IPS DF 6.9 (cell line): ENCODE data around the gene PARD3.

ENCODE experiments used
- DNase-seq: peaks from one replicate; pipeline ENCODE4 v3.0.0-alpha.2; 2013; ENCODE audit warnings: low read depth, low spot score
- H3K27ac ChIP-seq: one replicate; pipeline ENCODE4 v1.5.1; 2013; ENCODE audit warnings: low read length, control low read depth
- H3K27me3 ChIP-seq: 2 replicates; pipeline ENCODE4 v1.6.1; 2013; ENCODE audit warnings: mild to moderate bottlenecking, low read length; ENCODE audit not compliant: control insufficient read depth, insufficient read depth
- H3K36me3 ChIP-seq: 2 replicates; pipeline ENCODE4 v1.6.1; 2013; ENCODE audit warnings: low read length; ENCODE audit not compliant: control insufficient read depth, insufficient read depth
- H3K4me1 ChIP-seq: 2 replicates; pipeline ENCODE4 v1.6.1; 2013; ENCODE audit warnings: low read length; ENCODE audit not compliant: control insufficient read depth, insufficient read depth
- H3K4me3 ChIP-seq: 2 replicates; pipeline ENCODE4 v1.5.1; 2013; ENCODE audit warnings: mild to moderate bottlenecking, low read length
- H3K9me3 ChIP-seq: 2 replicates; pipeline ENCODE4 v1.6.1; 2013; ENCODE audit warnings: low read length, inconsistent platforms; ENCODE audit not compliant: control insufficient read depth, insufficient read depth
- WGBS: extraction: QIAGEN DNeasy Blood & Tissue Kit; methylation state at CpG from one replicate; pipeline ENCODE4 v1.1.7; 2013; ENCODE audit warnings: mixed read lengths, missing lambda C conversion rate; ENCODE audit not compliant: insufficient read length, insufficient coverage; 5-methylcytosine and 5-hydroxymethylcytosine counted together

PARD3 gene

DNA sequence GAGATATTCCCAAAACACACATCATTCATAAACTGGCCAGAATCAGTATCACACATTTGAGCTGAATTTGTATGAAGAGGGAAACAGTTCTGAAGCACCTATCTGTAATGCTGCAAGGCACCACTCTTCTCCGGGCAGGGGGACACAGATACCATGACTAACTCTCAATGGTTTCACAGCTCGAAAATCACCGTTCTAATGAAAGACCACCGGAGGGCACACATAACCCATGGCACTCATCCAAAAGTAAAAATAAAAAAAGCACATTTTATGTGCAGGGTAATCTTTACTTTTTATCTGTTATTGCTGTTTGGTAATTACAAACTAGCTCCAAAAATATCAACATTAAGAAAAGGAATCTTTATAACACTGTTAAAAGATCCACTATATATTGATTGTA, 137.5 kb downstream of the PARD3 start:
- WGBS, result no CpG with 5 or more reads among the region's 4 CpGs
- H3K4me3 ChIP-seq, result no peak overlapping the region
- H3K9me3 ChIP-seq, result no peaks in the 10 kb centered on the region
- H3K4me1 ChIP-seq, result 0 out of 2 replicates have a peak, but pooled peaks cover 1% of the 10 kb centered on the region
- DNase-seq, result no peak
- H3K27me3 ChIP-seq, result no peaks in the 10 kb centered on the region
- no peaks in the 10 kb centered on the region for H3K36me3 ChIP-seq
- no peak overlapping the region for H3K27ac ChIP-seq

GRCh38 chr10:34677132-34677531, 138.0 kb downstream of the PARD3 start:
- Histone ChIP-seq H3K36me3 (no peaks in the 10 kb centered on the region), H3K27me3 (no peaks in the 10 kb centered on the region), H3K4me1 (0 out of 2 replicates have a peak, but pooled peaks cover 1% of the 10 kb centered on the region), H3K9me3 (no peaks in the 10 kb centered on the region), H3K4me3 (no peak overlapping the region), H3K27ac (no peak overlapping the region)
- no peak for DNase-seq

DNA sequence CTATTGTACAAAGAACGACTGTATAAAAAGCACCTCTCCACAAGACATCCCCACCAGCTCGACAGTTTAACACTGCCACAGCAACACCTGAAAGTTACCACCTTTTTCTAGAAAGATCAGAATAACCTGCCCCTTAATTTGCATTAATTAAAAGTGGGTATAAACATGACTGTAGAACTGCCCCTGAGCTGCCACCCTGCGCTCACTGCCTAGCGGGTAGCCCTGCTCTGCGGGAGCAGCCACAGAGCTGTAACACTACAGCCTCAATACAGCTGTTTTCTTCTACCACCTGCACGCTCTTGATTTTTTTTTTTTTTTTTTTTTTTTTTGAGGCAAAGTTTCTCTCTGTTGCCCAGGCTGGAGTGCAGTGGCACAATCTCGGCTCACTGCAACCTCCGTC, 140.9 kb downstream of the PARD3 start:
- no peaks in the 10 kb centered on the region for H3K36me3 ChIP-seq
- H3K27me3 ChIP-seq, result no peaks in the 10 kb centered on the region
- H3K27ac ChIP-seq, result no peak overlapping the region
- no peak for DNase-seq
- H3K4me1 ChIP-seq, result 0 out of 2 replicates have a peak, but pooled peaks cover 1% of the 10 kb centered on the region
- H3K9me3 ChIP-seq, result no peaks in the 10 kb centered on the region
- no CpG with 5 or more reads among the region's 8 CpGs for WGBS
- H3K4me3 ChIP-seq, result no peak overlapping the region

DNA sequence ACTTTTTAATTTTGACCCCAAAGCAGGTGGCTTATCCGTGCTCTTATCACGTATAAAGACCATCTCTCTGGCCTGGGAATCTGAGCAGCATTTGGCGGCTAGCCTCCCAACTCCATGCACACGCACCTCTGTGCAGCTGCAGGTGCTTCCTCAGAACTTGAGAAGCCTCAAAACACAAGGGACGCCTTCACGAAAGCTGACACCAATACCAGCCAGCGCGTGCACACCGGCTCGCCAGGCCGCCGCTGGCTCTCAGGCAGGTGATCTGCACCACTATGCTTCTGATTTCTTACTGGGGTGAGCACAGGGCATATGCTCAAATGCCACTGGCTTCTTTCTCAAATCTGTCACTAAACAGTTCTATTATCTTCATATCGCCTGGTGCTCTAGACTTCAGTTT, 145.0 kb downstream of the PARD3 start:
- no peaks in the 10 kb centered on the region for H3K36me3 ChIP-seq
- H3K27ac ChIP-seq, result no peak overlapping the region
- WGBS, result no CpG with 5 or more reads among the region's 13 CpGs
- peaks cover 2% of the 10 kb centered on the region; the same call in 1 of the 2 replicates for H3K4me1 ChIP-seq
- H3K4me3 ChIP-seq, result no peak overlapping the region
- H3K9me3 ChIP-seq, result no peaks in the 10 kb centered on the region
- DNase-seq, result no peak
- H3K27me3 ChIP-seq, result no peaks in the 10 kb centered on the region

DNA sequence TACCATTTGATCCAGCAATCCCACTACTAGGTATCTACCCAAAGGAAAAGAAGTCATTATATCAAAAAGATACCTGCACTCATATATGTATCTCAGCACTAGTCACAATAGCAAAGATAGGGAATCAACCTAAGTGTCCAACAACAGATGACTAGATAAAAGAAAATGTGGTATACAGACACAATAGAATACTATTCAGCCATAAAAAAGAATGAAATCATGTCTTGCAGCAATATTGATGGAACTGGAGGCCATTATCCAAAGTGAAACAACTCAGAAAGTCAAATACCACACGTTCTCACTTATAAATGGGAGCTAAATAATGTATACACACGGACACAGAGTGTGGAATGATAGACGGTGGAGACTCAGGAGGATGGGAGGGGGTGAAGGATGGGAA, 146.0 kb downstream of the PARD3 start:
- Histone ChIP-seq H3K36me3 (no peaks in the 10 kb centered on the region), H3K27me3 (no peaks in the 10 kb centered on the region), H3K9me3 (no peaks in the 10 kb centered on the region), H3K4me1 (peaks cover 2% of the 10 kb centered on the region; the same call in 1 of the 2 replicates), H3K27ac (no peak overlapping the region), H3K4me3 (no peak overlapping the region)
- no peak for DNase-seq
- no CpG with 5 or more reads among the region's 3 CpGs for WGBS

GRCh38 chr10:34667177-34667576, 147.9 kb downstream of the PARD3 start:
- H3K4me1 ChIP-seq, result peaks cover 2% of the 10 kb centered on the region; the same call in 1 of the 2 replicates
- H3K27ac ChIP-seq, result no peak overlapping the region
- WGBS, result no CpG with 5 or more reads among the region's 1 CpG

DNA sequence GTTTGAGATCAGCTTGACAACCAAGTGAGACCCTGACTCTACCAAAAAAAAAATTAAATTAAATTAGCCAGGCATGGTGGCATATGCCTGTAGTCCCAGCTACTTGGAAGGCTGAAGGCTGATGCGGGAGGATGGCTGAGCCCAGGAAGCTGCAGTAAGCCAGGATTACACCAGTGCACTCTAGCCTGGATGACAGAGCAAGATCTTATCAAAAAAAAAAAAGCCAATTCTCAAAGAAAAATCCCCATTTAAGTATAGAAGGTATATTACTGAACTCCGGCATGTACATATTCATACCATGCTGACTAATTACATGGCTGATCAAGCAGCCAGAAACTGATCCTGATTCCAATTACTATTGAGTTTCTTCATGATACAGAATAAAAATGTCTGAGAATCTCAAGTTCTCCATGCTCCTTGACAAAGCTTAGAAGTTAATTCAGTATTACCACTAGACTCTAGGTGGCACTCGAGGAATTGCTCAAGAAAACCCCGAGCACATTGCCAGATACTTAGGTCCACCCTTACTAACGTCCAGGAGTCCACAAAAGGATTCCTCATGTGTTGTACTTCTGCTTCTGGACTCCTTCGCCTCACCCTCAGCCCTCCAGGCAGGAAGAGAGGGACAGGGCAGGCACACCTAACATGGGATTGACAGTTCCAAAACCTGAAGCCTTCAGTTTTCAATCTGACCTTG, 148.9 kb downstream of the PARD3 start:
- DNase-seq, result no peak
- Histone ChIP-seq H3K27ac (no peak overlapping the region), H3K9me3 (no peaks in the 10 kb centered on the region), H3K27me3 (no peaks in the 10 kb centered on the region), H3K4me1 (peaks cover 2% of the 10 kb centered on the region; the same call in 1 of the 2 replicates), H3K36me3 (no peaks in the 10 kb centered on the region), H3K4me3 (no peak overlapping the region)
- WGBS, result no CpG with 5 or more reads among the region's 6 CpGs

More at GRCh38 chr10:34667177-34667576, 147.9 kb downstream of the PARD3 start:
- Histone ChIP-seq H3K27me3 (no peaks in the 10 kb centered on the region), H3K36me3 (no peaks in the 10 kb centered on the region), H3K9me3 (no peaks in the 10 kb centered on the region), H3K4me3 (no peak overlapping the region)
- DNase-seq, result no peak

GRCh38 chr10:34664706-34665105, 150.4 kb downstream of the PARD3 start:
- H3K4me3 ChIP-seq, result no peak overlapping the region
- no peaks in the 10 kb centered on the region for H3K36me3 ChIP-seq
- DNase-seq, result no peak
- peaks cover 2% of the 10 kb centered on the region; the same call in 1 of the 2 replicates for H3K4me1 ChIP-seq
- H3K27ac ChIP-seq, result no peak overlapping the region
- H3K9me3 ChIP-seq, result no peaks in the 10 kb centered on the region
- H3K27me3 ChIP-seq, result no peaks in the 10 kb centered on the region
- no CpG with 5 or more reads among the region's 1 CpG for WGBS

DNA sequence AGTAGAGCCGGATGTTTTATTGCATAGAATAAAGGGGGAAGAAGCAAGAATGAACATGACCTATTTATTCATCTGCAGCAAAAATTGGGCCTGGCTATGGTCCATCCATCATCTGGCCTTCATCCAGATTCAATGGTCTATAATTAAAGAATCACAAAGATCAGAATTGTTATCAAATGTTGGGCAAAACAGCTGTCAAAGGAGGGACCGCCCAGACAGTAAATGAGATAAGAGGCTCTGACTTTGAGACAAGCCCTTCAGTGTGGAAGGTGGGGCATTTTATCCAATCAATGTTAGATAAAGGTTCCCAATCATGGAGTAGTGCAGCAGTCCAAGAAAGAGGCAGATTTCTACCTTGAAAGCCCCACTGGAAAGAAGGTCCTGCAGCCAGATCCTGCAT, 153.5 kb downstream of the PARD3 start:
- DNase-seq, result no peak
- no CpG with 5 or more reads among the region's 2 CpGs for WGBS
- Histone ChIP-seq H3K4me1 (peaks cover 5% of the 10 kb centered on the region; the same call in 1 of the 2 replicates), H3K27me3 (no peaks in the 10 kb centered on the region), H3K36me3 (no peaks in the 10 kb centered on the region), H3K27ac (no peak overlapping the region), H3K9me3 (no peaks in the 10 kb centered on the region), H3K4me3 (no peak overlapping the region)

DNA sequence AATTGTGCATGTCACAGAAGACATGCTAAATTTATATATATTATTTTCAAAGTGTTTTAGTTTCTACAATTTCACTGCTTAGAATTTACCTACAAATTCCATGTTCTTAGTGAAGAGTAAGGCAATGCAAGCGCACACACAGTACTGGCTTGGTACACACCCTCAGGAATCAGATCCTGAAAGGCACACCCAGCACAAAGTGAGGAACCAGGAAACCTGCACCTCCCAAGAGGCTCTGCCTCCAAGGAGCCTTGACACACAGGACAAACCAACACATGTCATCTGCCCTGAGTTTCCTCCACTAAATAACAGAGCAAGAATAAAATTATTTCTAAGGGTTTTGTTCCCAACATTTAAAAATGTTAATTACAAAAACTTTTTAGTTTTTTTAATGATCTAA, 156.2 kb downstream of the PARD3 start:
- Histone ChIP-seq H3K4me3 (no peak overlapping the region), H3K27me3 (no peaks in the 10 kb centered on the region), H3K36me3 (no peaks in the 10 kb centered on the region), H3K9me3 (no peaks in the 10 kb centered on the region), H3K27ac (no peak overlapping the region), H3K4me1 (0 out of 2 replicates have a peak, but pooled peaks cover 3% of the 10 kb centered on the region)
- no peak for DNase-seq
- WGBS, result no CpG with 5 or more reads among the region's 1 CpG

- Histone ChIP-seq H3K27me3 (no peaks in the 10 kb centered on the region), H3K27ac (no peak overlapping the region), H3K4me1 (peaks cover 6% of the 10 kb centered on the region; the same call in 1 of the 2 replicates), H3K4me3 (no peak overlapping the region), H3K36me3 (no peaks in the 10 kb centered on the region), H3K9me3 (no peaks in the 10 kb centered on the region)
- WGBS, result no CpG with 5 or more reads among the region's 4 CpGs
- DNase-seq, result no peak
These were observed 158.4 kb downstream of the PARD3 start for GRCh38 chr10:34656661-34657060.
